Measurements from ENCODE around the gene JMJD7. TPM values are rescaled to one million over a fixed set of nuclear protein-coding genes. Genes with fewer than 3 reads are reported as not detected.

Gene JMJD7
- total RNA-seq, 2 experiments from 2014 or later, result 3.0 to 14.1 TPM

DNA sequence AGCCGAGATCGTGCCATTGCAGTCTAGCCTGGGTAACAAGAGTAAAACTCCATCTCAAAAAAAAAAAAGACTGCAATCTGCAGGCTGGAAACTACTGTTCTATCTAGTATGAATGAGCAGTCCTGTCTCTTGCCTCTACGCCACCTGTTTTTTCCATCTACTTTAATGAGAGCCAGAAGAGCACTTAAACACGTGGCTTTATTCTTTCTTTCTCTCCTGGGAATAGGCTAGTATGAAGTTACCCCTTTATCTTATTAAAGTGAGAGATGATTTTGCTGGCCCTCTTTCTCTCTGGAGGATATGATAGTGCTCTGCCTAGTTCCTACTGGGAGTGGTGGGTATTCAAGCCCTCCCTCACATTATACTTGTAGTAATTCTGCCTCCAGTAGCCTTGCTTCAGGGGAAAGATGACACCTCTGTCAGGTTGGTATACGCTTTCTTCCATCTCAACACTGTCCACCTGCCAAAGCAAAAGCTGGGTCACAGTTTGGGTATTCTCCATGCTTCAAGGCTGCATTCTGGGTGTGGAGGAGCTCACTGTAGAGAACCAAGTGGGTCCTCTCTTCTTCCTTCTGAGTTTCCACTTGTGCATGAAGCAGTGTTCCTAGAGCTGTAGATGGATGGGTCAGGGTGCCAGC, 35.8 kb upstream of the JMJD7 start:
- Histone ChIP-seq H3K4me3 (ENCODE audit: low read depth, low read length, poor library complexity, severe bottlenecking) (no peak overlapping the region), H3K4me1 (ENCODE audit: insufficient read depth, low read length, poor library complexity, severe bottlenecking) (peaks cover 76% of the 10 kb centered on the region), H3K36me3 (ENCODE audit: insufficient read depth, low read length) (no peaks in the 10 kb centered on the region), H3K4me2 (ENCODE audit: low read length) (no peak overlapping the region), H4K20me1 (ENCODE audit: insufficient read depth, low read length) (no peaks in the 10 kb centered on the region), H3K9me2 (ENCODE audit: insufficient read depth, low read length) (no peaks in the 10 kb centered on the region), H3K27ac (ENCODE audit: low read depth, low read length, poor library complexity, severe bottlenecking) (no peak overlapping the region), H3K9me3 (ENCODE audit: low read length) (no peaks in the 10 kb centered on the region), H2AFZ (ENCODE audit: low read length) (no peak overlapping the region), H3K79me2 (ENCODE audit: insufficient read depth, low read depth, low read length) (no peaks in the 10 kb centered on the region)
- TF ChIP-seq CTCF (conservative IDR thresholded peaks at IDR 0.05; ENCODE audit: low read length) (no peak), EZH2phosphoT487 (IDR thresholded peaks at IDR 0.05; ENCODE audit: borderline replicate concordance, low read depth, low read length) (no peak)
- no TSS peak for BruUV-seq (replicated peaks)
- ChIA-PET CTCF (ENCODE audit: unreplicated experiment) (no interaction called here), POLR2A (interaction anchor here (0.8 to 2.5 kb wide), 3 partner anchors 9 to 18 kb away, joined by 3 to 7 read pairs (median 4); partner anchors contain the start of gene MAPKBP1)
- intact Hi-C loops (cut with micrococcal nuclease; ENCODE audit: unreplicated experiment), result no loop called here
- DNase-seq (ENCODE audit: low spot score), result no peak

- no TSS peak for BruUV-seq (replicated peaks)
- H4K20me1 ChIP-seq (ENCODE audit: insufficient read depth, low read length), result no peaks in the 10 kb centered on the region
- no peaks in the 10 kb centered on the region for H3K9me2 ChIP-seq (ENCODE audit: insufficient read depth, low read length)
- CTCF ChIA-PET (ENCODE audit: unreplicated experiment), result no interaction called here
- no peak overlapping the region for H3K4me2 ChIP-seq (ENCODE audit: low read length)
- POLR2A ChIA-PET, result interaction anchor here (0.9 to 2.0 kb wide), 3 partner anchors 11 to 186 kb away, joined by 3 to 7 read pairs (median 4); partner anchors contain the start of gene MAPKBP1
- TF ChIP-seq CTCF (conservative IDR thresholded peaks at IDR 0.05; ENCODE audit: low read length), result no peak
- no peak for TF ChIP-seq EZH2phosphoT487 (IDR thresholded peaks at IDR 0.05; ENCODE audit: borderline replicate concordance, low read depth, low read length)
- H3K4me3 ChIP-seq (ENCODE audit: low read depth, low read length, poor library complexity, severe bottlenecking), result no peak overlapping the region
- H3K4me1 ChIP-seq (ENCODE audit: insufficient read depth, low read length, poor library complexity, severe bottlenecking), result peaks cover 69% of the 10 kb centered on the region
- no peak overlapping the region for H2AFZ ChIP-seq (ENCODE audit: low read length)
- no peak overlapping the region for H3K27ac ChIP-seq (ENCODE audit: low read depth, low read length, poor library complexity, severe bottlenecking)
- H3K36me3 ChIP-seq (ENCODE audit: insufficient read depth, low read length), result no peaks in the 10 kb centered on the region
- no peaks in the 10 kb centered on the region for H3K9me3 ChIP-seq (ENCODE audit: low read length)
- intact Hi-C loops (cut with micrococcal nuclease; ENCODE audit: unreplicated experiment), result loop anchor here (2.0 kb wide), 1 partner anchor 19 kb away; the partner anchor contains the start of gene MAPKBP1
- no peaks in the 10 kb centered on the region for H3K79me2 ChIP-seq (ENCODE audit: insufficient read depth, low read depth, low read length)
- no peak for DNase-seq (ENCODE audit: low spot score)
Measured at GRCh38 chr15:41794081-41794480, 33.8 kb upstream of the JMJD7 start.
